Astrocyte (in vitro differentiated cells and primary cell): Measurements from ENCODE around the gene CMIP. TPM values are rescaled to one million over a fixed set of nuclear protein-coding genes. Genes with fewer than 3 reads are reported as not detected.

Experiments used
- DNase-seq: peaks from one replicate; pipeline ENCODE4 v3.0.0-alpha.2; 2010; ENCODE audit warnings: low read depth
- FAIRE-seq: peaks from 2 replicates; lab custom pipeline; 2011; peaks lifted over from hg19 to GRCh38; lab: Jason Lieb, UNC
- H2AFZ ChIP-seq: 2 replicates; pipeline ENCODE4 v1.6.0; 2012; ENCODE audit warnings: low read depth, low read length, inconsistent platforms
- H3K27ac ChIP-seq: 2 replicates; pipeline ENCODE4 v1.5.1; 2011; ENCODE audit warnings: low read depth, low read length, inconsistent platforms
- H3K27me3 ChIP-seq: 2 replicates; pipeline ENCODE4 v1.6.0; 2011; ENCODE audit warnings: low read length, inconsistent platforms; ENCODE audit not compliant: insufficient read depth
- H3K36me3 ChIP-seq: 2 replicates; pipeline ENCODE4 v1.5.1; 2011; ENCODE audit warnings: low read length, inconsistent platforms; ENCODE audit not compliant: insufficient read depth
- H3K4me1 ChIP-seq: 2 replicates; pipeline ENCODE4 v1.5.1; 2011; ENCODE audit warnings: low read length, inconsistent platforms; ENCODE audit not compliant: insufficient read depth
- H3K4me2 ChIP-seq: 2 replicates; pipeline ENCODE4 v1.6.0; 2012; ENCODE audit warnings: low read length, inconsistent platforms
- H3K4me3 ChIP-seq: 2 replicates; pipeline ENCODE4 v1.5.1; 2011; ENCODE audit warnings: low read depth, mild to moderate bottlenecking, low read length, inconsistent platforms; ENCODE audit not compliant: insufficient read depth
- H3K79me2 ChIP-seq: 2 replicates; pipeline ENCODE4 v1.6.0; 2012; ENCODE audit warnings: mild to moderate bottlenecking, low read length, inconsistent platforms; ENCODE audit not compliant: insufficient read depth
- H3K9ac ChIP-seq: 2 replicates; pipeline ENCODE4 v1.6.0; 2012; ENCODE audit warnings: mild to moderate bottlenecking, low read length, inconsistent platforms
- H3K9me3 ChIP-seq: 2 replicates; pipeline ENCODE4 v1.5.1; 2012; ENCODE audit warnings: low read depth, mild to moderate bottlenecking, low read length, inconsistent platforms; ENCODE audit not compliant: insufficient read depth
- H4K20me1 ChIP-seq: 2 replicates; pipeline ENCODE4 v1.6.0; 2012; ENCODE audit warnings: low read length, inconsistent platforms; ENCODE audit not compliant: insufficient read depth
- H3K27ac Mint-ChIP-seq: one replicate; pipeline ENCODE4 v1.8.0; 2021; ENCODE audit warnings: mild to moderate bottlenecking, mixed read lengths; ENCODE audit not compliant: unreplicated experiment
- H3K27me3 Mint-ChIP-seq: one replicate; pipeline ENCODE4 v1.8.0; 2021; ENCODE audit warnings: low read depth, mixed read lengths; ENCODE audit not compliant: unreplicated experiment
- H3K36me3 Mint-ChIP-seq: one replicate; pipeline ENCODE4 v1.8.0; 2021; ENCODE audit warnings: low read depth, mixed read lengths; ENCODE audit not compliant: unreplicated experiment
- H3K4me1 Mint-ChIP-seq: one replicate; pipeline ENCODE4 v1.8.0; 2021; ENCODE audit warnings: low read depth, mixed read lengths; ENCODE audit not compliant: unreplicated experiment
- H3K4me3 Mint-ChIP-seq: one replicate; pipeline ENCODE4 v1.8.0; 2021; ENCODE audit warnings: mild to moderate bottlenecking, moderate library complexity, mixed read lengths; ENCODE audit not compliant: unreplicated experiment
- H3K9me3 Mint-ChIP-seq: one replicate; pipeline ENCODE4 v1.8.0; 2021; ENCODE audit warnings: mild to moderate bottlenecking, mixed read lengths; ENCODE audit not compliant: unreplicated experiment
- CTCF ChIP-seq: IDR thresholded peaks from 2 replicates; pipeline ENCODE4 v1.5.1; 2011; ENCODE audit warnings: low read depth, mild to moderate bottlenecking, inconsistent platforms, low read length, moderate library complexity; ENCODE audit not compliant: insufficient read depth
- EZH2 ChIP-seq: IDR thresholded peaks from 2 replicates; pipeline ENCODE4 v1.6.1; 2012; ENCODE audit warnings: mild to moderate bottlenecking, low read length, inconsistent platforms; ENCODE audit not compliant: insufficient read depth
- total RNA-seq: library from RNA; stranded (reverse); gene quantifications from 2 replicates; pipeline ENCODE4 v1.2.1, GENCODE V29; 2021

Gene CMIP
- total RNA-seq, 1 donor from 2014 or later, result 71.5 TPM

GRCh38 chr16:81530814-81531213 is 86.2 kb downstream of the CMIP start:
- no peaks in the 10 kb centered on the region for H3K36me3 ChIP-seq
- Mint-ChIP-seq H3K4me1 (peaks cover 58% of the 10 kb centered on the region), H3K27ac (no peak overlapping the region), H3K9me3 (peaks cover 13% of the 10 kb centered on the region), H3K4me3 (no peak overlapping the region), H3K27me3 (no peaks in the 10 kb centered on the region), H3K36me3 (peaks cover 27% of the 10 kb centered on the region)
- no peak overlapping the region for H3K9ac ChIP-seq
- H3K27me3 ChIP-seq, result no peaks in the 10 kb centered on the region
- H3K4me2 ChIP-seq, result no peak overlapping the region
- H3K9me3 ChIP-seq, result no peaks in the 10 kb centered on the region
- H3K27ac ChIP-seq, result no peak overlapping the region
- peaks cover 19% of the 10 kb centered on the region for H3K4me1 ChIP-seq
- H3K79me2 ChIP-seq, result peaks cover 94% of the 10 kb centered on the region
- no peak overlapping the region for H3K4me3 ChIP-seq
- DNase-seq (no peak), FAIRE-seq (no peak)
- no peak overlapping the region for H2AFZ ChIP-seq
- TF ChIP-seq CTCF (no peak), EZH2 (no peak)
- peaks cover 93% of the 10 kb centered on the region for H4K20me1 ChIP-seq

- Mint-ChIP-seq H3K4me1 (peaks cover 55% of the 10 kb centered on the region), H3K27me3 (no peaks in the 10 kb centered on the region), H3K4me3 (no peak overlapping the region), H3K27ac (no peak overlapping the region), H3K9me3 (peaks cover 13% of the 10 kb centered on the region), H3K36me3 (peaks cover 27% of the 10 kb centered on the region)
- FAIRE-seq, result no peak
- H3K27me3 ChIP-seq, result no peaks in the 10 kb centered on the region
- no peak overlapping the region for H2AFZ ChIP-seq
- TF ChIP-seq EZH2 (no peak), CTCF (no peak)
- H3K27ac ChIP-seq, result no peak overlapping the region
- no peaks in the 10 kb centered on the region for H3K9me3 ChIP-seq
- H3K36me3 ChIP-seq, result no peaks in the 10 kb centered on the region
- H3K4me2 ChIP-seq, result no peak overlapping the region
- peaks cover 94% of the 10 kb centered on the region for H4K20me1 ChIP-seq
- no peak for DNase-seq
- H3K4me1 ChIP-seq, result peaks cover 16% of the 10 kb centered on the region
- peaks cover 94% of the 10 kb centered on the region for H3K79me2 ChIP-seq
- H3K9ac ChIP-seq, result no peak overlapping the region
- no peak overlapping the region for H3K4me3 ChIP-seq
Observed at GRCh38 chr16:81531419-81531821, 86.8 kb downstream of the CMIP start.

GRCh38 chr16:81532491-81533174 is 88.0 kb downstream of the CMIP start:
- no peaks in the 10 kb centered on the region for H3K9me3 ChIP-seq
- DNase-seq (no peak), FAIRE-seq (no peak)
- no peak overlapping the region for H3K4me3 ChIP-seq
- no peak overlapping the region for H3K4me2 ChIP-seq
- Mint-ChIP-seq H3K4me3 (peak overlapping the region; percentile 50), H3K36me3 (peaks cover 23% of the 10 kb centered on the region), H3K27ac (no peak overlapping the region), H3K4me1 (peaks cover 45% of the 10 kb centered on the region), H3K9me3 (peaks cover 13% of the 10 kb centered on the region), H3K27me3 (no peaks in the 10 kb centered on the region)
- peaks cover 4% of the 10 kb centered on the region for H3K4me1 ChIP-seq
- no peak overlapping the region for H3K27ac ChIP-seq
- H4K20me1 ChIP-seq, result peaks cover 93% of the 10 kb centered on the region
- no peak overlapping the region for H2AFZ ChIP-seq
- no peaks in the 10 kb centered on the region for H3K36me3 ChIP-seq
- TF ChIP-seq EZH2 (no peak), CTCF (no peak)
- no peak overlapping the region for H3K9ac ChIP-seq
- no peaks in the 10 kb centered on the region for H3K27me3 ChIP-seq
- H3K79me2 ChIP-seq, result peaks cover 90% of the 10 kb centered on the region
